T47D (cell line): Measurements from ENCODE around the gene BPIFB1.

Source experiments
- DNase-seq, 2 experiments: peaks; one replicate each; pipeline versions ENCODE4 v3.0.0 to v3.0.0-alpha.2; 2011 to 2012; ENCODE audit warnings: low read depth in 1 of 2, low spot score in 1 of 2
- JUND ChIP-seq: IDR thresholded peaks from 2 replicates; pipeline ENCODE4 v1.6.1; 2012; ENCODE audit warnings: low read depth
- in situ Hi-C: cut with HindIII; loops from 2 replicates; pipeline ENCODE4 v1.10.0; 2016; ENCODE audit warnings: low sequenced_read_pairs, low pct_unique_long_range_greater_than_20kb

BPIFB1 gene

DNA sequence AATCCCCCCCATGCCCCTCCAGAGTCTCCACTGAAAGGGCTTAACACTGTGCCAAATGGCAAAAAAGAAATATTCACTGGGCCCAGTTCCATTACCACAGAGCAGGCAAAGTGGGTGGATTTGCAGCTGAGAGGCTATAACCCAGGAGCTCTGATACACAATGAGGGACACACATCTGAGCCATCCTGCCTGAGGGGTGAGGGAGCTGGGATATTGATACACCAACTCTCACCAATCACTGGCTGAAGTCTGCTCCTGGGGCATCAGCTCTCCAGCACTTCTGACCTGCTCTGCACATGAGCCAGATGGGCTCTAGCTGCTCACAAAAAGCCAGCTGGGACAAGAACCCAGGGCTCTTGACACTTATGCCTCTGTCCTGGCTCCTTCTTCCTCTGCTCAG is 4.9 kb downstream of the BPIFB1 start:
- in situ Hi-C loops, result no loop called here
- no peak for TF ChIP-seq JUND
- DNase-seq, result no peak

DNA sequence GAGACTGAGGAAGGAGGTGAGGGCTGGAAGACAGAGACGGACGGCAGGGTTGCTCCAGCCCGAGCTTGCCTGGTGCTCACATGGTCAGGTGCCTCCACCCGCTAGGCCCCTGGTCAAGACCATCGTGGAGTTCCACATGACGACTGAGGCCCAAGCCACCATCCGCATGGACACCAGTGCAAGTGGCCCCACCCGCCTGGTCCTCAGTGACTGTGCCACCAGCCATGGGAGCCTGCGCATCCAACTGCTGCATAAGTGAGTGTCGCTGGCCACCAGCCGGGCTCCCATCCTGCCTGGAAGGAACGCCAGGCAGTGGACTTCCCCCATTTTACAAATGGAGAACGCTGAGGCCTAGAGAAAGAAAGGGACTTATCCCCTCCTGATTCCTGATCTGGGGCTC is 7.8 kb downstream of the BPIFB1 start:
- in situ Hi-C loops, result no loop called here
- no peak for TF ChIP-seq JUND
- no peak for DNase-seq

DNA sequence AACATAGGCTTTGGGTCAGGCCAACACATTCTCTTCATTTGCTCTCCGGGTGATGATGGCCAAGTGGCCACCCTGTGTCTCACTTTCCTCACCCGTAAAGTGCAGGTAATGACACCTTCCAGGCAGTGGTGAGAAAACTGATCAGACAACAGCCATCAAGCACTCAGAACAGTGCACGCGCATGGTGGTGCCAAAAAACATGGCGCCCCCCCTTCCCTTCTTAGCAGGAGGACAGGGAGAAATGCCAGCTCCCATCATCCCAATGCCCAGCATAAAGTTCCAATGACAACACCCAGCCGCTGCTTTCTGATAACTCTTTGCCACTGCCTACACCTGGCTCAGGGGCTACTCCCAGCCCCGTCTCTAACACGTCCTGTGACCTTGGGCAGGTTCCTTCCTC is 8.4 kb downstream of the BPIFB1 start:
- in situ Hi-C loops, result no loop called here
- DNase-seq, result no peak
- no peak for TF ChIP-seq JUND

DNA sequence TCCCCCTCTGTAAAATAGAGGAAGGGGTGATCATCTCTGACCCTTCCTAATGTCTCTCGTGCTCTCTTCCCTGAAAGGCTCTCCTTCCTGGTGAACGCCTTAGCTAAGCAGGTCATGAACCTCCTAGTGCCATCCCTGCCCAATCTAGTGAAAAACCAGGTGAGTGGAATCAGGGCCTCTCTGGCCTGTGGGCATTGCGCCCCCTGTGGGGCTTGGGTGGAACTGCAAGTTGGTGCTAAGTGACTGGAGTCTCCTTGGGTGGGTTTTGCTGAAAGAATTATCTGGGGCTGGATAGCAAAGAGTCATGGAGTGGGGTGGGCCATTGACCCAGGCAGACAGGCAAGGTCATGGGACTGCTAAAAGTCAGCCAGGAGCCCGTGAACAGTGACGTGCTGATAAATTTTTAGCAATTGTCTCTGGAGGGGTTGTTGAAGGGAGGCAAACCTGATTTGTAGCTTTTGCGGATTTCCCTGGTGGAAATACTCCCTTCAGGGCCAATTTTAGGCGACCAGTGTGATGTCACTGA is 8.9 kb downstream of the BPIFB1 start:
- in situ Hi-C loops, result no loop called here
- DNase-seq, result peak; percentile 31 to 67
- no peak for TF ChIP-seq JUND

DNA sequence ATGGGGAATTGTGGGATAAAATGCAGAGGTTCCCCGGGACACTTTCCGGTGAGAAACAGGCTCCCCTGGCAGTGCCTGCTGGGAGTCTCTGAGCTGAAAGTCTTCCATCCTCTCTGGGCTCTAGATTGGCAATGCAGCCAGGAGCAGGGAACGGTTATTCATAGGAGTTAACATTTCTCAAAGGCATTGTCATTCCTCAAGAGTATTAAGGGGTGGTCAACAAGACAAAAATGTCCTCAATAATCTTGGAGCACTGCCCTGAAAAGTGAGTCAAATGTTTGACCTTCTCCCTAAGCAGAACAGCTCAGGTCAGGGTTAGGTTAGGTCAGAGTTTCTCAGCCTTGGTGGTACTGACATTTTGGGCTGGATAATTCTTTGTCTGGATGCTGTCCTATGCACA is 13.2 kb downstream of the BPIFB1 start:
- in situ Hi-C loops, result no loop called here
- no peak for DNase-seq
- no peak for TF ChIP-seq JUND

DNA sequence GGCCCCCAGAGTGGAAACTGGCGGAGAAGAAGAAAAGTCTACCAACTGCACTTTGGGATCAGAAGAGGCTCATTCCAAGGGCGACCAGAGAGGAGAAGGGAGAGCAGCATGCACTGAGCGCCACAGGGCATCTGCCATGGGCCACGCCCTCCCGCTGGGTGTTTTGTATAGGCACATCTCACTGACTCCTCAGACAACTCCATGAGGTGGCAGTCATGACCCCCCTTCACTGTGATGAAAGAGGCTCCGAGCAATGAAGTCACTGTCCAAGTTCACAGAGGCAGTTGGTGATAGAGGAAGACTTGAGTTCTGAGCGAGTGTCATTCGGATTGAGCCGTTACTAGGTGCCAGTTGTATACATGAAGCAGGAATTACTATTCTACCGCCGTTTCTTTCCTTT is 15.4 kb downstream of the BPIFB1 start:
- no peak for DNase-seq
- in situ Hi-C loops, result no loop called here

DNA sequence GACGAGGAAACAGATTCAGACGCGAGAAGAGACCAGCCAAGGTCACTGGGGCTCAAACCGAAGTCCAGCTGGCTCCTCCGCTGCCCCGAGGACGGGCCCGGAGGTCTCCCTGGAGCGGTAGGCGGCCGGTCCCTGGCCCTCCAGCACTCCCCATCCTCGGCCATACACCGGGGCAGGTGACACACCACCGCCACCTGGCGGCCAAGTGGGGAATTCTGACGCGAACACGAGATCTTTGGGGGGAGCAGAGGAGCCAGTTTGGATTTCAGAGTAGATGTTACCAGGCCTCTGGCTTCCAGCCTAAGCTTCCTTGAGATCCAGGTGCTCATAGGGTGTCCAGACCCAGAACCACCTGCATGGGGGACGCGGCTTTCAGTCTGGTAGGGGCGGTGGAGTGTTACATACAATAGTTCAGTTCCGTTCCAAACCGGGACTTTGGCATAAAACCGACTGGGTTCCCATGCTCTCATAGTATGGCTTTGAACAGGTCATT is 16.1 kb downstream of the BPIFB1 start:
- peak; percentile 73 to 83 for DNase-seq
- in situ Hi-C loops, result no loop called here
- no peak for TF ChIP-seq JUND

More for the DNA sequence above, 15.4 kb downstream of the BPIFB1 start:
- TF ChIP-seq JUND, result no peak

DNA sequence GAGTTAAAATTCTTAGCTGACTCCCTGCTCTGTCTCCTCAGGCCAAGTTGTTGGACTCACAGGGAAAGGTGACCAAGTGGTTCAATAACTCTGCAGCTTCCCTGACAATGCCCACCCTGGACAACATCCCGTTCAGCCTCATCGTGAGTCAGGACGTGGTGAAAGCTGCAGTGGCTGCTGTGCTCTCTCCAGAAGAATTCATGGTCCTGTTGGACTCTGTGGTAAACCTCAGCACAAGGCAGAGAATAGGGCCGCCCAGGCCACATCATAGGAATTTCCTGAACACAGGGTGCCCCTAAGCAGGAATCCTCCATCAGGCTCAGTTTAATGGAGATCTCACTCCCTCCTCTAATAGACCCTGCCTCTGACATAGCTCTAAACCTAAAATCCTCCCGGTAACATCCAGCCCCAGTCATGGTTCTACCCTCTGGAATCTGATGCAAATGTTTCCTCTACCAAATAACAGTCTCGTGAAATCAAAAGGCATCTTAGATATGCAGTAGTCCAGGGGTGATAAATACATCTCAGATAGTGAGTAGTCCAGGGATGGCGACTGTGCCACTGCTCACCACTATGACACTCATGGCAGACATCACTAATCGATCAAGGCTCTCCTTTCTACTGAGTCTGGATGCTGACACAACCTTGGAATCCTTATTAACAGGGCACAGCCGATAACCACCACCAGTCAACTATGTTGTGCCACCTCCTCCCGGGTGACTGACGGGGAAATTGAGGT is 18.3 kb downstream of the BPIFB1 start:
- in situ Hi-C loops, result no loop called here
- DNase-seq, result peak in 1 of 2 experiments; percentile 28
- no peak for TF ChIP-seq JUND

DNA sequence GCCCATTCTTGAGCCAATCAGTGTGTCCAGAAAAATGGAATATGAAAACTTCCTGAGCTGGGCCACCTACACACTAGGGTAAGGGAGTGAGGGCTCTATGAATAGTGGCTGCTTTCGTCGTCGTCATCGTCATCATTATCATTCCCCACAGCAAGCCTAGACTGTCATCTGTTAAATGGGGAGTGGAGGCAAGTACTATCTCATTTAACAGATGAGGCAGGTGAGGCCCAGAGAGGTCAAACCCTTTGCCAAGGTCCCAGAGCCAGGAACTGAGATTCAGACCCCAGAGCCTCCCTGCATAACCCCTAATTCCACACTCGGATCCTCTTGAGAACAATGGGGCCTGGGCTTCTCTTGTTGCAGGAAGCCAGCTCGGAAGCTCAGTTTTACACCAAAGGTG is 20.6 kb downstream of the BPIFB1 start:
- in situ Hi-C loops, result no loop called here
- TF ChIP-seq JUND, result no peak

DNA sequence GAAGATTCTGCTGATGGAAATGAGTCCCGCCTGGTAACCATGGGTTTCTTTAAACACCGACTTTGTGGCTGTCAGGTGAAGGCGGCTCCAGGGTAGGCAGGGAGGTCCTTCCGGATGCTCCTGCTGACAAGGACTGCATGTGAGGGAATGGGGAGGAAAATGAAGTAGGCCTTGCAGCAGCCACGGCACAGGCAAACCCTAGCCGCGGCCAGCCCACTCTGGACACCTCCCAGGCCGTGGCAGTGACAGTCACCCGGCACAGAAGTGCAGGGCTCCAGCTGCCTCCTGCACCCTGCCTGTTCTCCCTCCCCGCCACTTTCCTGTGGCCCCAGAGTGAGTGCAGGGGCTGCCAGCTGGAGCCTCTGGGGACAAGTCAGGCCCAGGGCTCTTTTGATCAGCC is 21.0 kb downstream of the BPIFB1 start:
- in situ Hi-C loops, result no loop called here
- no peak for TF ChIP-seq JUND

More for the DNA sequence above, 20.6 kb downstream of the BPIFB1 start:
- no peak for DNase-seq

DNA sequence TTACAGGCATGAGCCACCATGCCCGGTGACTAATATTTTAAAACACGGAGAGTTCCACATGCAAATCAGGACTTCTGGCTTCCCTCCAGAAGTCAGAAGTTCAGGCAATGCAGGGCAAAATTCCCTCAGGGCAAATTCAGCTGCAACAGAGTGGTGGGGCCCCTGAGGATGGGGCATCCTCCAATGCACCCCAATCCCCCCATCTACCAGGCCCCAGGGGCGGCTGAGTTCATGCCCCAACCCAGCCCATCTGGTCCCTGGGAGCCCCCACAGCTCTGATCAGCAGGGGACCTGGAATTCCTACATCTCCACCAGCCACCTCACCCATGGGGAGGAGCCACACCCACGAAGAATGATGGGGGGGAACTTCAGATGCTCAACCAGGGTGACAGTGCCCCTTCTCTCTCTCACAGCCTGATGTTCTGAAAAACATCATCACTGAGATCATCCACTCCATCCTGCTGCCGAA is 22.6 kb downstream of the BPIFB1 start:
- in situ Hi-C loops, result no loop called here
- no peak for DNase-seq
- TF ChIP-seq JUND, result no peak

More for the DNA sequence above, 21.0 kb downstream of the BPIFB1 start:
- DNase-seq, result no peak

DNA sequence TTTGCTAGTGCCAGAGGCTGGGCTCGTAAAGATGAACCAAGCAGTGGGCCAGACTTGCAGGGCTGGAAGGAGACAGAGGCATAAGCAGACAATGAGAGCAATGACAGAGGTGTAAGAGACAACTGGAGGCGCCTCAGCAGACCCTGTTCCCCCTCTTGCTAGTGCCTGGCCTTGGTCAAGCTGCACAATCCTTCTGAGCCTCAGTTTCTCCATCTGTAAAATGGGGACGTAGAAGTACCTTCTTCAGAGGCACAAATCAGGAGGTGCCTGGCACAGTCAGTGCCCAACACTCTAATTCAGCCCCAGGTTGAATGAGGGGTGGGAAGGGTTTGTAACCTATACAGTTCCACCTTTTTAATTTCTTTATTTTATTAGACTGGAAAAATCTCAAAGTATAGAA is 23.2 kb downstream of the BPIFB1 start:
- no peak for TF ChIP-seq JUND

DNA sequence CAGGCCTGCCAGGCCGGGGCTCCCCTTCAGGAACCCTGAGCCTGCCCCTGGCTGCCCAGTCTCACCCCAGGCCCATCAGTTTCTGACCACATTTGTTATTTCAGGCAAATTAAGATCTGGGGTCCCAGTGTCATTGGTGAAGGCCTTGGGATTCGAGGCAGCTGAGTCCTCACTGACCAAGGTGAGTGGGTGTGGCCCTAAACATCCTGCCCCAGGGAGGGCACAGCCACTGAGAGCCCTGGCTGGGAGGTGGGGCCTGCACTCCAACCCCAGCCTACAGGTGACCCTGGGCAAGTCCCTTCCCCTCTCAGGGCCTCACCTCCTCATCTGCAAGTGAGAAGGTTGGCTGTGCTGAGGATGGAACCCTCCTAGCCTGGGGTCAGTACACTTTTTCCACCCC is 23.8 kb downstream of the BPIFB1 start:
- no peak for DNase-seq
- TF ChIP-seq JUND, result no peak
- in situ Hi-C loops, result no loop called here

More for the DNA sequence above, 23.2 kb downstream of the BPIFB1 start:
- no peak for DNase-seq
- in situ Hi-C loops, result no loop called here
